OCI-LY3 (cell line): ENCODE data around the gene AMPD2.

ENCODE experiments used
- CTCF ChIP-seq: fragments of 200-600, 300-600 bp; sonication (generic); IDR thresholded peaks from 2 replicates; pipeline ENCODE4 v1.5.1; 2014; ENCODE audit warnings: antibody characterized with exemption, low read length, low read depth
- EZH2phosphoT487 ChIP-seq: fragments of 200-600 bp; shearing (Covaris generic); IDR thresholded peaks from 2 replicates; pipeline ENCODE4 v1.6.1; 2018; ENCODE audit warnings: antibody characterized with exemption, mixed run types, low read depth

GRCh38 chr1:109598655-109599054 is 21.0 kb upstream of the AMPD2 start:
- TF ChIP-seq EZH2phosphoT487, result no peak
- no peak for TF ChIP-seq CTCF
